HG03175 (cell line): ENCODE measurements around the gene RAD52.

Experiments used
- ATAC-seq: cut with Tn5 transposase; IDR thresholded peaks from one replicate; pipeline ENCODE4 v1.9.1; 2021; ENCODE audit warnings: mild to moderate bottlenecking, moderate library complexity; ENCODE audit not compliant: unreplicated experiment

Gene RAD52

GRCh38 chr12:916240-916639 lies 33.3 kb downstream of the RAD52 start:
- no peak for ATAC-seq

GRCh38 chr12:915090-915489 lies 34.4 kb downstream of the RAD52 start:
- no peak for ATAC-seq

GRCh38 chr12:913919-914698 lies 35.4 kb downstream of the RAD52 start:
- ATAC-seq: no peak

- ATAC-seq: no peak
Observed at GRCh38 chr12:912466-913235, 36.8 kb downstream of the RAD52 start.

DNA sequence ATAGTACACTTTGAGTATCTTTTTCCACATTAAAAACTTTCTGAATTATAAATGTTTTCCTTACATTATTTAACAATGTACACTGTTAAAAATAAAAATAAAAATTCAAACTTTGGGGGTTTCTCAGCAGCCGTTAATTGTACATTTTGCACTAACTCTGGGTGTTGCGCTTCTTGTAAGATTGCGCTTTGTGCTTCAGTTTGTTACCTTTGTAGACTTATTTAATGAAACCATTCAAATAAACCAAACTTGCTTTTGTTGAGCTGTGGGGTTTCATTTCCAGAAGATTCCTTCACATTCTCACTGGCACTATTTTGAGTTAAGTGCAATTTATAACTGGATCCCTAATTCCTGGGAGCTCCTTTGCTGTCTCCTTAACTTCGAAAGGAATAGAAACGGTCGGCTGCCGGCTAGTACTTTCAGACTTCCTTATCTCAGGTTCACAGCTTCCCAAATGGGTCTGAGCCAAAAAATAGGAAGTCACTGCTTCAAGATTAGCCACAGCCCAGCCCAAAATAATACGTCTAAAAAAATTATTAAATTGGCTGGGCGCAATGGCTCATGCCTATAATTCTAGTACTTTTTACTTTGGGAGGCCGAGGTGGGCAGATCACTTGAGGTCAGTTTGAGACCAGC lies 38.2 kb downstream of the RAD52 start:
- ATAC-seq: no peak

DNA sequence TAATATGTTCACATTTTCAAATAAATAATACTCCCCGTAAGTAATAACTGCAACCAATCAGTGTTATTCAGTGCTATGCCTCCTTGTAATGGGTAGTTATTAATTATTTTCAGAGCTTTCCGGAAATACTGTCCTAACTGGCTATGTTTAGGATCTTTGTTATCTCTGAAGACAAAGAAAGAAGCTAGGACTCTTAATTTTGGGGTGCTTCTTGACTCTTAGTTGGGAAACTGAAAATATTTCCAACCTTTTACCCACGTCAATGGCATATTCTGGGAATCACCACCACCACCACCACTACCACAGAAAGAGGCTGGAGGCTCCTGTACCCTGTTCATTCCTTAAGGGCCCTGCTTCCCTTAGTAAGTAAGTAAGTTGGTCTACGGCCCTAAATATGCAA lies 39.1 kb downstream of the RAD52 start:
- ATAC-seq: no peak

GRCh38 chr12:909861-910260 lies 39.6 kb downstream of the RAD52 start:
- no peak for ATAC-seq

DNA sequence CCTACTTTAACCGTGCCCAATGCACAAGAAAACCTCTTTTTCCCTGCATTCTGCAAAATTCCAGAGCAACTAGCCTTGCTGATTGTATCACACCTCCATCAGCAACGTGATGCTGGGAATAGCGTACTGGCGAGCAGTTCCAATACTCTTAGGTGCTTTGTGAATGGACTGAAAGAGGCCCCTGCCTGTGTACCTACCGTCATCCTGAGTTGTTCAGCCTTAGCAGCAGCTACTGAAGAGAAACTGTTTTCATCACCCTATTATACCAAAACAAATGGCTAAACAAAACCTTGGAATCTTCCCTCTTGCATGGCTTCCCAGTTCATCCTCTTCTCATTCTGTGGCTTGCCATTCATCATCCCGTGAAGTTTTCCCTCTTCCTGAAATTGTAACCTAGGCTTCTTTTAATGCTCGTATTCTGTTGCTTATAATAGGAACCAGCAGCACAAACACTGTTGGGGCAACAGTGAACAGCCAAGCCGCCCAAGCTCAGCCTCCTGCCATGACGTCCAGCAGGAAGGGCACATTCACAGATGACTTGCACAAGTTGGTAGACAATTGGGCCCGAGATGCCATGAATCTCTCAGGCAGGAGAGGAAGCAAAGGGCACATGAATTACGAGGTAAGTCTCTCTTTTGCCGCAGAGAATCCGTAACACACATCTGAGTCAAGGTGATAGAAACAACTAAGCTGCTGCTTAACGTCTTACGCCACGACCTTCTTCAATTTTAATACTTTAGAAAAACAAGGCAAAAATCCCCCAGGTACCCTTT lies 41.9 kb downstream of the RAD52 start:
- ATAC-seq: no peak

DNA sequence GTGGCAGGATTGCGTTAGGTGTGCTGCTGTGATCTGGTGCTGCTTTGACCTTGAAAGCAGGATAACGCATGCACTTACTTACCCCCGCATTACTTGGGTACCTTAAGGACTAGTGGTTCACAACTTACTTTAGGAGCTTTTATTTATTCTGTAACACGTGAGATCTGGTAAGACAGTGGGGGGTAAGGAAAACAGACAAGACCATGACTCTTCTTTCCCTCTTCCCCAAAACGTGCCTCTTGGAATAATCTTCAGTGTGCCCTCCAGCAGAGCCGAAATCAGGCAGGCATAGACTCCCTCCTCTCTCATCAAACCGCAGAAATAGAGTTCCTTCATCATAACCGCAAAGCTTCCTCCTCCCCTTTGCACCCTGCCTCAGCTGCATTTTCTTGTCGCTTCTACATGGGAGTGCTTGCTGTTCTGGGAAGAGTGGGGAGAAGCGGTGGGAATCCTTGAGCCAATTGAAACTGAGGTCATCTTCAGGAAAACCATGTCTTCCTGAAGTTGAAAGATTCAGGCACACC lies 43.4 kb downstream of the RAD52 start:
- no peak for ATAC-seq

- ATAC-seq: no peak
Observed at GRCh38 chr12:905261-906031, 44.0 kb downstream of the RAD52 start.

DNA sequence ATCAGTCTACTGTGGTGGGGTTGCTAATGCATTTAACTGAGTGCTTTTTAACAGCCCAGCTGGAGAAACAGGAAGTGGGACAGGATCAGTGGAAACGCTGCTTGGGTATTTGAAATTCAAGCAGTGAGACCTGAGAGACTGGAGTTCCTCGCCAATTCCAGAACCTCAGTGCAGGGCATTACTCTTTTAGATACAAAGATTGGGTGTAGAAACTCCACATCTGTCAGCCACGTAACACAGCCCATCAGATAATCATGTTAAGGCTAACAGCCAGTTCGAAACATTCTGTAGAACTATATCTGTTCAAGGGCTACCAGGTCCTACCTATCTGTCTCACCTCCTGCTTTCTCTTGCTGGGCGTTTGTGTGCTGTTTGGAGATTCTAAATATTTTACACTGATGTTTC lies 45.5 kb downstream of the RAD52 start:
- ATAC-seq: no peak

DNA sequence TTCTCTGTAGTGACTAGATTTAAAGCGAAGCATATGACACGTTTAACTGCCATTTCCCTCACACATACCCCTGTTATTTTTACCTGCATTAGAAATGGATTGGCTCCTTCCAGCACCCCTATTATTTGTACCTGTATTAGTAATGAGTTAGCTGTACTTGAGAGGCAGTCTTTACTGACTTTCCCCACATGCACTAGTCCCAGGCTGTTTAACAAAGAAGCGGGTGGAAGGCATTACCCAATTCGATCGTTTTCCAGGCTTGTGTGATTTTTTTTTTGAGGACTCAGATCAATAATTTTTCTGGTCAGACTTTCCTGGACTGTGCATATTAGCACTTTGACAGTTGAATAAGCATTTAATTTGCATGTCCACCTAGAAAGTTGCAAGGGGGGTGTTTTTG lies 46.4 kb downstream of the RAD52 start:
- no peak for ATAC-seq

- no peak for ATAC-seq
Observed at GRCh38 chr12:902581-902980, 46.9 kb downstream of the RAD52 start.

DNA sequence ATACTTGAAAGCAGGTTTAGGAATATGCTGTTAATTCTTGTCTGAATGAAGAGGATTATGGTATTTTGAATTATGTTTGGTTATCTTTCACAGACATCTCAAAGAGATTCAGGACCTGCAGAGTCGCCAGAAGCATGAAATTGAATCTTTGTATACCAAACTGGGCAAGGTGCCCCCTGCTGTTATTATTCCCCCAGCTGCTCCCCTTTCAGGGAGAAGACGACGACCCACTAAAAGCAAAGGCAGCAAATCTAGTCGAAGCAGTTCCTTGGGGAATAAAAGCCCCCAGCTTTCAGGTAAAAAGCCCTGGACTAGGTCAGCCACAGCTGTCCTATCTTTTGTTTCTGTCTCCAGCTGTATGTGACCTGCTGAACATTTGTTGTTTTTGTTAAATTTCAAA lies 52.1 kb downstream of the RAD52 start:
- no peak for ATAC-seq

DNA sequence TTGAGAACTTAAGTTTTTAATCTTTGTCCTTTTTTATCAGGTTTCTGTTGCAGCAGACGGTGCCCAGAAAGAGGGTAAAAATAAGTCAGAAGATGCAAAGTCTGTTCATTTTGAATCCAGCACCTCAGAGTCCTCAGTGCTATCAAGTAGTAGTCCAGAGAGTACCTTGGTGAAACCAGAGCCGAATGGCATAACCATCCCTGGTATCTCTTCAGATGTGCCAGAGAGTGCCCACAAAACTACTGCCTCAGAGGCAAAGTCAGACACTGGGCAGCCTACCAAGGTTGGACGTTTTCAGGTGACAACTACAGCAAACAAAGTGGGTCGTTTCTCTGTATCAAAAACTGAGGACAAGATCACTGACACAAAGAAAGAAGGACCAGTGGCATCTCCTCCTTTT lies 53.5 kb downstream of the RAD52 start:
- ATAC-seq: no peak

DNA sequence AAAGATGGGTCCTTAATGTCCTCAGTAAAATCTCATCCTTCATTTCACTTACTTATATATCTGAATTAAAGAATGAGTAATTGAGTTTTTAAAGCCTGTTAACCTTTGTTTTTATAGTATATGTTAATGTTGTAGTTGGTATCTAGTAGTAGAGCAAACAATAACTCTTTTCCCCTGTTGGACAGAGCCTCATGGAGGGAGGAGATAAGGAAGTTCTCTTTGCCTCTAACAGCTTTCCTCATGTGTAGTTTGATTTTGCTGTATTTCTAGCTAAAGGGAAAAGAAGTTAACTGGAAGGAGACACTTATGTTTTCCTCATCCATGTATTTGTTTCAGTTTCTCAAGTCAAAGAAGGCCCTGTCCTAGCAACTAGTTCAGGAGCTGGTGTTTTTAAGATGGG lies 55.3 kb downstream of the RAD52 start:
- no peak for ATAC-seq

- no peak for ATAC-seq
Observed at GRCh38 chr12:886206-886605, 63.3 kb downstream of the RAD52 start.

DNA sequence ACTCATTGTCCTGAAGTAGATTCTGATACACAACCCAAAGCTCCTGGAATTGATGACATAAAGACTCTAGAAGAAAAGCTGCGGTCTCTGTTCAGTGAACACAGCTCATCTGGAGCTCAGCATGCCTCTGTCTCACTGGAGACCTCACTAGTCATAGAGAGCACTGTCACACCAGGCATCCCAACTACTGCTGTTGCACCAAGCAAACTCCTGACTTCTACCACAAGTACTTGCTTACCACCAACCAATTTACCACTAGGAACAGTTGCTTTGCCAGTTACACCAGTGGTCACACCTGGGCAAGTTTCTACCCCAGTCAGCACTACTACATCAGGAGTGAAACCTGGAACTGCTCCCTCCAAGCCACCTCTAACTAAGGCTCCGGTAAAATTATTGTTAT lies 63.8 kb downstream of the RAD52 start:
- ATAC-seq: no peak

DNA sequence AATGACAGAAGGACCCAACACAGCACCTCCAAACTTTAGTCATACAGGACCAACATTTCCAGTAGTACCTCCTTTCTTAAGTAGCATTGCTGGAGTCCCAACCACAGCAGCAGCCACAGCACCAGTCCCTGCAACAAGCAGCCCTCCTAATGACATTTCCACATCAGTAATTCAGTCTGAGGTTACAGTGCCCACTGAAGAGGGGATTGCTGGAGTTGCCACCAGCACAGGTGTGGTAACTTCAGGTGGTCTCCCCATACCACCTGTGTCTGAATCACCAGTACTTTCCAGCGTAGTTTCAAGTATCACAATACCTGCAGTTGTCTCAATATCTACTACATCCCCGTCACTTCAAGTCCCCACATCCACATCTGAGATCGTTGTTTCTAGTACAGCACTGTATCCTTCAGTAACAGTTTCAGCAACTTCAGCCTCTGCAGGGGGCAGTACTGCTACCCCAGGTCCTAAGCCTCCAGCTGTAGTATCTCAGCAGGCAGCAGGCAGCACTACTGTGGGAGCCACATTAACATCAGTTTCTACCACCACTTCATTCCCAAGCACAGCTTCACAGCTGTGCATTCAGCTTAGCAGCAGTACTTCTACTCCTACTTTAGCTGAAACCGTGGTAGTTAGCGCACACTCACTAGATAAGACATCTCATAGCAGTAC lies 64.6 kb downstream of the RAD52 start:
- no peak for ATAC-seq

DNA sequence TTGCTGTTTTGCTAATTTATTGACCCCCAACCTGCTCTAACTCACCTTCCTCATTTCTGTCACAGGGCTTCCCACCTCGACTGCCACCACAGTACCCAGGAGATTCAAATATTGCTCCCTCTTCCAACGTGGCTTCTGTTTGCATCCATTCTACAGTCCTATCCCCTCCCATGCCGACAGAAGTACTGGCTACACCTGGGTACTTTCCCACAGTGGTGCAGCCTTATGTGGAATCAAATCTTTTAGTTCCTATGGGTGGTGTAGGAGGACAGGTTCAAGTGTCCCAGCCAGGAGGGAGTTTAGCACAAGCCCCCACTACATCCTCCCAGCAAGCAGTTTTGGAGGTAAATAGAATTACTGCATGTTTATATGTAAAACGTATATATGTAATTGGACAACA lies 68.8 kb downstream of the RAD52 start:
- no peak for ATAC-seq
